NT2/D1 (cell line): Measurements from ENCODE around the gene STX17.

Experiments
- DNase-seq: peaks from one replicate; pipeline ENCODE4 v3.0.0-alpha.2; 2011; ENCODE audit warnings: low read depth, low spot score
- H3K27me3 ChIP-seq: 2 replicates; pipeline ENCODE4 v1.6.0; 2011; ENCODE audit warnings: mild to moderate bottlenecking; ENCODE audit not compliant: insufficient read length, insufficient read depth
- H3K36me3 ChIP-seq: 2 replicates; pipeline ENCODE4 v1.6.1; 2011; ENCODE audit warnings: mild to moderate bottlenecking, low read length, mixed read lengths; ENCODE audit not compliant: insufficient read depth, insufficient read length
- H3K4me1 ChIP-seq: 2 replicates; pipeline ENCODE4 v1.5.1; 2011; ENCODE audit not compliant: insufficient read depth, insufficient read length
- H3K4me3 ChIP-seq: 2 replicates; pipeline ENCODE4 v1.5.1; 2011; ENCODE audit warnings: low read depth; ENCODE audit not compliant: insufficient read length
- H3K9ac ChIP-seq: 2 replicates; pipeline ENCODE4 v1.6.0; 2011; ENCODE audit warnings: low read depth; ENCODE audit not compliant: insufficient read length
- H3K9me3 ChIP-seq: 2 replicates; pipeline ENCODE4 v1.5.1; 2011; ENCODE audit warnings: mild to moderate bottlenecking, low read length; ENCODE audit not compliant: insufficient read depth
- SUZ12 ChIP-seq: IDR thresholded peaks from 2 replicates; pipeline ENCODE4 v1.6.1; 2011; ENCODE audit not compliant: insufficient read length, insufficient read depth; ENCODE audit errors: extremely low read depth
- YY1 ChIP-seq: IDR thresholded peaks from 2 replicates; pipeline ENCODE4 v1.6.1; 2011; ENCODE audit not compliant: insufficient read length, insufficient read depth
- ZNF274 ChIP-seq: IDR thresholded peaks from 2 replicates; pipeline ENCODE4 v1.6.1; 2011; ENCODE audit warnings: mild to moderate bottlenecking, low read depth, low read length

STX17 gene

GRCh38 chr9:100019541-100019940, 113.1 kb downstream of the STX17 start:
- no peak overlapping the region for H3K9ac ChIP-seq
- TF ChIP-seq YY1 (no peak), ZNF274 (no peak), SUZ12 (no peak)
- H3K4me1 ChIP-seq = no peaks in the 10 kb centered on the region
- no peaks in the 10 kb centered on the region for H3K9me3 ChIP-seq
- no peaks in the 10 kb centered on the region for H3K27me3 ChIP-seq
- H3K4me3 ChIP-seq = no peak overlapping the region
- H3K36me3 ChIP-seq = peaks cover 25% of the 10 kb centered on the region
- no peak for DNase-seq
